ENCODE results near the gene HEPACAM2. TPM values are rescaled to one million over a fixed set of nuclear protein-coding genes. Genes with fewer than 3 reads are reported as not detected.

HEPACAM2 gene
- total RNA-seq, 4 donors from 2014 or later = 0.19 to 0.54 TPM; not detected in 2

DNA sequence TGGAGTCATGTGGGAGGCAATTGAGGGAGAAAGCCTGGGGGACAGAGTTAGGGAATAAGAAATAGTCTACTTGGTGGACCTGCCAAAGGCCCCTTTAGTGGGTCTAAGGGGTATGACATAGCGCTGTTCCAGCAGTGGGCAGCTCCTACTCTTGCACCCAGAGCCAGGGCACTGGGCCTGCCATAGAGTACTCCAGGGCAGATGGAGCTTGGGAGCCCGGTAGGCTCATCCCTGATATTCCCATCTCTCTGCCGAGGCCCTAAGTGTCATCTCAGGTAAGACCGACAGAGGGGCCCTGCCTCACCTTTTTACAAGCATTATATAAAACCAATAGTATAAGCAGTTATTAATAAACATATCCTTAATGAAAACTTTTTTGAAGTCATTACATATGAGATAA, 87.7 kb downstream of the HEPACAM2 start:
- H3K4me3 ChIP-seq (ENCODE audit: low read depth, poor library complexity, severe bottlenecking) = no peak overlapping the region
- intact Hi-C loops (cut with DNase I; ENCODE audit: low total_unique reads) = no loop called here
- WGBS, 2 donors = 94 to 96% methylated on average over 4 of the region's 4 CpGs
- TF ChIP-seq POLR2A (IDR thresholded peaks at IDR 0.05) (no peak), CTCF (IDR thresholded peaks at IDR 0.05) (no peak)
- DNase-seq (ENCODE audit: low spot score in 2 of 2) = no peak

Other genes starting within 250 kb of the HEPACAM2 start
- gene SAMD9, start 108.5 kb downstream of the HEPACAM2 start, total RNA-seq = 1 to 10 TPM; 1.4 to 4.7 (median 3.1) TPM
- gene SAMD9L, start 78.1 kb downstream of the HEPACAM2 start, total RNA-seq = 1 to 10 TPM in 3 of 4 donors, under 1 TPM in 1; 0.65 to 2.5 (median 1.5) TPM
- 10 to 100 TPM; 17.6 to 34.5 (median 24.6) TPM for gene VPS50, start 5.9 kb upstream of the HEPACAM2 start, total RNA-seq